GM12874 (cell line): ENCODE data around the gene CC2D1B.

Experiments
- CTCF ChIP-seq: IDR thresholded peaks from 2 replicates; pipeline ENCODE4 v1.5.1; 2011; ENCODE audit warnings: low read depth, mild to moderate bottlenecking, control low read depth, low read length, moderate library complexity; ENCODE audit not compliant: insufficient read depth

The CC2D1B gene

GRCh38 chr1:52367272-52367671 is 1.3 kb upstream of the CC2D1B start:
- no peak for TF ChIP-seq CTCF

- no peak for TF ChIP-seq CTCF
Measured at GRCh38 chr1:52366517-52366827, 467 bp upstream of the CC2D1B start.

GRCh38 chr1:52365071-52365745 is 797 bp downstream of the CC2D1B start:
- TF ChIP-seq CTCF, result no peak

GRCh38 chr1:52364235-52364839 is 1.7 kb downstream of the CC2D1B start:
- TF ChIP-seq CTCF, result 0 out of 2 replicates have a peak, but pooled peaks have one; percentile 8

- TF ChIP-seq CTCF, result no peak
Measured at GRCh38 chr1:52360595-52360968, 5.4 kb downstream of the CC2D1B start.

GRCh38 chr1:52359676-52360594 is 6.1 kb downstream of the CC2D1B start:
- no peak for TF ChIP-seq CTCF

GRCh38 chr1:52358851-52359497 is 7.0 kb downstream of the CC2D1B start:
- TF ChIP-seq CTCF, result no peak
